Upper lobe of right lung (tissue), 1 donor: ENCODE measurements around the gene SAMD10. TPM values are rescaled to one million over a fixed set of nuclear protein-coding genes. Genes with fewer than 3 reads are reported as not detected.

Experiments
- ATAC-seq: fragments of 200-7000 bp; cut with Tn5 transposase; one replicate; pipeline ENCODE4 v1.9.1; 2020; ENCODE audit warnings: mild to moderate bottlenecking, moderate library complexity
- DNase-seq: peaks from one replicate; pipeline ENCODE4 v3.0.0-alpha.2; 2020
- H3K27ac ChIP-seq: fragments of 200-600 bp; one replicate; pipeline ENCODE4 v1.8.0; 2022
- H3K27me3 ChIP-seq: fragments of 200-600 bp; one replicate; pipeline ENCODE4 v1.8.0; 2022; ENCODE audit warnings: mild to moderate bottlenecking
- H3K36me3 ChIP-seq: fragments of 200-600 bp; one replicate; pipeline ENCODE4 v1.8.0; 2022
- H3K4me1 ChIP-seq: fragments of 200-600 bp; one replicate; pipeline ENCODE4 v1.8.0; 2022
- H3K4me3 ChIP-seq: fragments of 200-600 bp; one replicate; pipeline ENCODE4 v1.8.0; 2022; ENCODE audit warnings: mild to moderate bottlenecking
- H3K9me3 ChIP-seq: fragments of 200-600 bp; one replicate; pipeline ENCODE4 v1.8.0; 2022
- intact Hi-C: fragments of 100-400 bp; cut with DNase I; formaldehyde crosslinking; loops from one replicate; pipeline ENCODE4 v1.11.0; 2022
- total RNA-seq: library from RNA; stranded (reverse); fragmentation: NEBNext Ultra II Directional; extraction: Animal tissue kit (Norgen Biotek cat#: 25700); gene quantifications from one replicate; pipeline ENCODE4 v1.2.1, GENCODE V29; 2021
- TF ChIP-seq, protein P1 (sequence below): fragments of 200-600 bp; IDR thresholded peaks from one replicate; pipeline ENCODE4 v1.8.0; 2022; ENCODE audit warnings: antibody characterized with exemption
- donor health status: DM: no; HTN: yes; CAD: no; lungs with severe emphysema.

The SAMD10 gene
- total RNA-seq, 1 donor from 2014 or later: 4.3 TPM

GRCh38 chr20:63970714-63971431 is 8.6 kb downstream of the SAMD10 start:
- TF ChIP-seq, protein P1, sequence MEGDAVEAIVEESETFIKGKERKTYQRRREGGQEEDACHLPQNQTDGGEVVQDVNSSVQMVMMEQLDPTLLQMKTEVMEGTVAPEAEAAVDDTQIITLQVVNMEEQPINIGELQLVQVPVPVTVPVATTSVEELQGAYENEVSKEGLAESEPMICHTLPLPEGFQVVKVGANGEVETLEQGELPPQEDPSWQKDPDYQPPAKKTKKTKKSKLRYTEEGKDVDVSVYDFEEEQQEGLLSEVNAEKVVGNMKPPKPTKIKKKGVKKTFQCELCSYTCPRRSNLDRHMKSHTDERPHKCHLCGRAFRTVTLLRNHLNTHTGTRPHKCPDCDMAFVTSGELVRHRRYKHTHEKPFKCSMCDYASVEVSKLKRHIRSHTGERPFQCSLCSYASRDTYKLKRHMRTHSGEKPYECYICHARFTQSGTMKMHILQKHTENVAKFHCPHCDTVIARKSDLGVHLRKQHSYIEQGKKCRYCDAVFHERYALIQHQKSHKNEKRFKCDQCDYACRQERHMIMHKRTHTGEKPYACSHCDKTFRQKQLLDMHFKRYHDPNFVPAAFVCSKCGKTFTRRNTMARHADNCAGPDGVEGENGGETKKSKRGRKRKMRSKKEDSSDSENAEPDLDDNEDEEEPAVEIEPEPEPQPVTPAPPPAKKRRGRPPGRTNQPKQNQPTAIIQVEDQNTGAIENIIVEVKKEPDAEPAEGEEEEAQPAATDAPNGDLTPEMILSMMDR: no peak
- ATAC-seq (no peak), DNase-seq (no peak)
- H3K4me3 ChIP-seq: no peak overlapping the region
- intact Hi-C loops: loop anchor here (5.0 kb wide), 1 partner anchor 434 kb away; the partner anchor contains the start of gene PTK6
- H3K9me3 ChIP-seq: no peaks in the 10 kb centered on the region
- H3K27me3 ChIP-seq: no peaks in the 10 kb centered on the region
- H3K36me3 ChIP-seq: peaks cover 19% of the 10 kb centered on the region
- H3K4me1 ChIP-seq: peaks cover 26% of the 10 kb centered on the region
- H3K27ac ChIP-seq: peak overlapping the region; percentile 17

GRCh38 chr20:63969838-63970713 is 9.4 kb downstream of the SAMD10 start, which contains the start of gene ZNF512B:
Gene ZNF512B (minus strand): TSS chr20:63969930. CDS start chr20:63967950, 1,980 bp downstream.
- DNase-seq (peak; percentile 86), ATAC-seq (peak; percentile 64)
- Histone ChIP-seq H3K4me3 (peak within 1 kb of the TSS; percentile 65), H3K36me3 (peaks cover 19% of the 10 kb centered on the region), H3K27ac (peak within 1 kb of the TSS; percentile 70), H3K9me3 (no peaks in the 10 kb centered on the region), H3K4me1 (peaks cover 26% of the 10 kb centered on the region), H3K27me3 (no peaks in the 10 kb centered on the region)
- TF ChIP-seq, protein P1: no peak
- intact Hi-C loops: loop anchor here (5.0 kb wide), 1 partner anchor 433 kb away; the partner anchor contains the start of gene PTK6

GRCh38 chr20:63968928-63969760 is 10.3 kb downstream of the SAMD10 start:
- Histone ChIP-seq H3K9me3 (no peaks in the 10 kb centered on the region), H3K4me3 (peak overlapping the region; percentile 65), H3K4me1 (peaks cover 26% of the 10 kb centered on the region), H3K27ac (peak overlapping the region; percentile 70), H3K36me3 (peaks cover 19% of the 10 kb centered on the region), H3K27me3 (no peaks in the 10 kb centered on the region)
- TF ChIP-seq, protein P1: no peak
- intact Hi-C loops: no loop called here
- peak; percentile 76 for DNase-seq
- ATAC-seq: no peak

- intact Hi-C loops: no loop called here
- Histone ChIP-seq H3K27me3 (no peaks in the 10 kb centered on the region), H3K4me3 (peak overlapping the region; percentile 65), H3K36me3 (peaks cover 26% of the 10 kb centered on the region), H3K9me3 (no peaks in the 10 kb centered on the region), H3K4me1 (peaks cover 21% of the 10 kb centered on the region), H3K27ac (peak overlapping the region; percentile 70)
- no peak for DNase-seq
- TF ChIP-seq, protein P1: no peak
- no peak for ATAC-seq
Observed at GRCh38 chr20:63968136-63968927, 11.1 kb downstream of the SAMD10 start.
